ENCODE results near the gene SFRP4. TPM values are rescaled to one million over a fixed set of nuclear protein-coding genes. Genes with fewer than 3 reads are reported as not detected.

Gene SFRP4
- polyA plus RNA-seq, 1 of the 3 experiments (the other 2 are of a cell fraction) = not detected

- Histone ChIP-seq H2AFZ (ENCODE audit: low read depth) (no peak overlapping the region), H3K27me3 (ENCODE audit: insufficient read depth) (no peaks in the 10 kb centered on the region), H3K9ac (no peak overlapping the region), H3K4me1 (ENCODE audit: control insufficient read depth in 1 of 2, insufficient read depth in 2 of 2, low read depth in 1 of 2, low read length in 1 of 2) (no peaks in the 10 kb centered on the region), H4K20me1 (ENCODE audit: insufficient read depth) (no peaks in the 10 kb centered on the region), H3K4me2 (no peak overlapping the region), H3K9me2 (no peaks in the 10 kb centered on the region), H3K36me3 (replicated peaks in 1 of 2; ENCODE audit: control insufficient read depth in 1 of 2, insufficient read depth in 2 of 2, low read length in 1 of 2) (peaks cover 0 to 3% of the 10 kb centered on the region in 2 experiments), H3K79me2 (ENCODE audit: insufficient read depth) (no peaks in the 10 kb centered on the region), H3K27ac (ENCODE audit: low read depth in 2 of 2, low read length in 1 of 2) (no peak overlapping the region), H3K9me3 (peaks cover 4% of the 10 kb centered on the region), H3F3A (replicated peaks; ENCODE audit: insufficient read depth) (no peaks in the 10 kb centered on the region), H3K4me3 (ENCODE audit: low read depth in 2 of 2, low read length in 1 of 2) (no peak overlapping the region)
- no peak for DNase-seq
- ChIA-PET CTCF (interaction anchor here (0.5 to 2.0 kb wide), 7 partner anchors 12 to 172 kb away, joined by 3 to 11 read pairs (median 3); partner anchors contain the start of genes EPDR1 and SFRP4), POLR2A (no interaction called here)
- 88% methylated on average over 9 of the region's 9 CpGs for WGBS (ENCODE audit: low lambda C conversion rate)
- TF ChIP-seq GATA2 (CRISPR knock-in tag; IDR thresholded peaks at IDR 0.05) = no peak
- no peak for TF ChIP-seq RAD21 (IDR thresholded peaks at IDR 0.05; ENCODE audit: low read length)
- TF ChIP-seq FOXJ3 (CRISPR knock-in tag; IDR thresholded peaks at IDR 0.05) = no peak
- TF ChIP-seq USF2 (IDR thresholded peaks at IDR 0.05; ENCODE audit: borderline replicate concordance, low read depth, low read length) = no peak
- TF ChIP-seq NFIC (IDR thresholded peaks at IDR 0.05; ENCODE audit: borderline replicate concordance) = no peak
- no peak for TF ChIP-seq FOXM1 (IDR thresholded peaks at IDR 0.05; ENCODE audit: low read depth)
- TF ChIP-seq CHD2 (IDR thresholded peaks at IDR 0.05; ENCODE audit: low read length, partially characterized antibody) = no peak
- TF ChIP-seq YY1 (IDR thresholded peaks at IDR 0.05; ENCODE audit: low read depth) = no peak
- no peak for TF ChIP-seq EP300 (IDR thresholded peaks at IDR 0.05; ENCODE audit: borderline replicate concordance in 1 of 2, low read depth in 1 of 2, low read length in 1 of 2)
- TF ChIP-seq SIN3A (IDR thresholded peaks at IDR 0.05; ENCODE audit: borderline replicate concordance, low read depth, low read length) = no peak
- no peak for TF ChIP-seq MXI1 (IDR thresholded peaks at IDR 0.05; ENCODE audit: low read depth, low read length)
Observed at GRCh38 chr7:37933018-37933566, 16.5 kb upstream of the SFRP4 start.

GRCh38 chr7:37932543-37932942 is 15.9 kb upstream of the SFRP4 start:
- no peaks in the 10 kb centered on the region for H3K4me1 ChIP-seq (ENCODE audit: control insufficient read depth in 1 of 2, insufficient read depth in 2 of 2, low read depth in 1 of 2, low read length in 1 of 2)
- POLR2A ChIA-PET = no interaction called here
- CTCF ChIA-PET = interaction anchor here (0.9 to 1.9 kb wide), 4 partner anchors 11 to 173 kb away, joined by 3 to 11 read pairs (median 4); no protein-coding TSS in a partner anchor
- H3F3A ChIP-seq (replicated peaks; ENCODE audit: insufficient read depth) = no peaks in the 10 kb centered on the region
- no peaks in the 10 kb centered on the region for H3K79me2 ChIP-seq (ENCODE audit: insufficient read depth)
- H3K27ac ChIP-seq (ENCODE audit: low read depth in 2 of 2, low read length in 1 of 2) = no peak overlapping the region
- H4K20me1 ChIP-seq (ENCODE audit: insufficient read depth) = no peaks in the 10 kb centered on the region
- H3K4me2 ChIP-seq = no peak overlapping the region
- no peaks in the 10 kb centered on the region for H3K27me3 ChIP-seq (ENCODE audit: insufficient read depth)
- no peaks in the 10 kb centered on the region for H3K9me2 ChIP-seq
- no peak for DNase-seq
- no peak overlapping the region for H3K9ac ChIP-seq
- TF ChIP-seq NRF1 (IDR thresholded peaks at IDR 0.05; ENCODE audit: low read depth, low read length) = no peak
- no peak for TF ChIP-seq YY1 (IDR thresholded peaks at IDR 0.05; ENCODE audit: low read depth)
- no peak for TF ChIP-seq TAF1 (IDR thresholded peaks at IDR 0.05; ENCODE audit: borderline replicate concordance, low read depth, low read length)
- TF ChIP-seq CTCF (IDR thresholded peaks at IDR 0.05) = no peak
- no peak for TF ChIP-seq TEAD4 (IDR thresholded peaks at IDR 0.05; ENCODE audit: borderline replicate concordance, insufficient read depth)
- no peak for TF ChIP-seq MXI1 (IDR thresholded peaks at IDR 0.05; ENCODE audit: low read depth, low read length)
- TF ChIP-seq EZH2phosphoT487 (IDR thresholded peaks at IDR 0.05; ENCODE audit: borderline replicate concordance, low read depth) = no peak
- TF ChIP-seq RCOR1 (IDR thresholded peaks at IDR 0.05; ENCODE audit: low read length) = no peak
- TF ChIP-seq GABPA (IDR thresholded peaks at IDR 0.05; ENCODE audit: low read depth) = no peak
- no peak for TF ChIP-seq NFIC (IDR thresholded peaks at IDR 0.05; ENCODE audit: borderline replicate concordance)
- no peak for TF ChIP-seq RXRA (IDR thresholded peaks at IDR 0.05; ENCODE audit: borderline replicate concordance, low read depth)
- no peak for TF ChIP-seq USF2 (IDR thresholded peaks at IDR 0.05; ENCODE audit: borderline replicate concordance, low read depth, low read length)
- no peak for TF ChIP-seq REST (IDR thresholded peaks at IDR 0.05; ENCODE audit: low read depth, low read length)
- H3K9me3 ChIP-seq = peaks cover 4% of the 10 kb centered on the region
- no peak overlapping the region for H2AFZ ChIP-seq (ENCODE audit: low read depth)
- H3K36me3 ChIP-seq (replicated peaks in 1 of 2; ENCODE audit: control insufficient read depth in 1 of 2, insufficient read depth in 2 of 2, low read length in 1 of 2) = peaks cover 0 to 3% of the 10 kb centered on the region in 2 experiments
- 72% methylated on average over 2 of the region's 2 CpGs for WGBS (ENCODE audit: low lambda C conversion rate)
- H3K4me3 ChIP-seq (ENCODE audit: low read depth in 2 of 2, low read length in 1 of 2) = no peak overlapping the region

All from SK-N-SH (cell line).